Stimulated activated CD4-positive, alpha-beta T cell treated with anti-CD3 and anti-CD28 coated beads, Interleukin-2, amount 100 ng/mL, for 48 hours (primary cell): ENCODE results near the gene ZNF544.

Experiments
- DNase-seq, 2 donors: peaks; one replicate each; pipeline ENCODE4 v3.0.0-alpha.2; 2020

Gene ZNF544

DNA sequence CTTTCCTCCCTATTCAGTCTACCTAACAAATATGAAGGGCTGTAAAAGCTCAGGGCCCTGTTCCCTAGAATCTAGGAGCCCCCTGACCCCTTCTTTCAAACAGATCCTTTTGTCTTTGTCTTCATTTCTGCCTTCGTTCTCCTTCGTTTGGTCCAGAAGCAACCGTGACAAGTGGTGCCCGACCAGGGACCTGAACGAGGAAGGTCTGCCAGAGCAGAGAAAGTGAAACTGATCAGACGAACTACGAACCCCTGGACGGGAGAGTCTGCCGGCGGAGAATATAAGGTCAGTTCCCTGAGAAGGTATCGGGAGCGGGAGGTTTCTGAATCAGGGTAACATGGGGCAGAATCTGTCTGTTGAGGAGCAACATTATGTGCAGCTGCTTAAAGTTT is 77.2 kb downstream of the ZNF544 start:
- no peak for DNase-seq

DNA sequence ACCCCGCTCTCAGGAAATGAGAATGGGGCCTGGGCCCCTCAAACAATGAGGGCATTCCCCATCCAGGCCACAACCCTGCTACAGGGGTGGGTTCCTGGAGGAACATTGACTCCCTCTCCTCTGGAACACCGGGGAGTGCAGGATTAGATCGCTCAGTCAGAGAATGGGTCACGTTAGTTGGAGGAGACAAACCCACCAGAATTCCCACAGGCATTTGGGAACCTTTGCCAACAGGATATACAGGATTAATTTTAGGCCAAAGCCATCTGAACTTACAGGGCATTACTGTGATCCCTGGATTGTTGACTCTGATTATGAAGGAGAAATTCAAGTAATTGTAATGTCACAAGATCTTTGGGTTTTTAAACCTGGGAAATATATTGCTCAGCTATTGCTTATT is 79.0 kb downstream of the ZNF544 start:
- no peak for DNase-seq

DNA sequence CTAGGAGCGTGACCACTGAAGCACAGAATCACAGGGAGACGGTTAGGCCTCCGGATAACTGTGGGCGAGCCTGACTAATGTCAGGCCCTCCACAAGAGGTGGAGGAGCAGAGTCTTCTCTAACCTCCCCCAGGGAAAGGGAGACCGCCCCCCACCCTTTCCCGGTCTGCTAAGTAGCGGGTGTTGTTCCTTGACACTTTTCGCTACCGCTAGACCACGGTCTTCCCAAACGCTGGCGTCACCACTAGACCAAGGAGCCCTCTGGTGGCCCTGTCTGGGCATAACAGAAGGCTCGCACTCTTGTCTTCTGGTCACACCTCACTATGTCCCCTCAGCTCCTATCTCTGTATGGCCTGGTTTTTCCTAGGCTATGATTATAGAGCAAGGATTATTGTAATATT is 82.0 kb downstream of the ZNF544 start:
- peak in 1 of 2 donors; percentile 6 for DNase-seq

DNA sequence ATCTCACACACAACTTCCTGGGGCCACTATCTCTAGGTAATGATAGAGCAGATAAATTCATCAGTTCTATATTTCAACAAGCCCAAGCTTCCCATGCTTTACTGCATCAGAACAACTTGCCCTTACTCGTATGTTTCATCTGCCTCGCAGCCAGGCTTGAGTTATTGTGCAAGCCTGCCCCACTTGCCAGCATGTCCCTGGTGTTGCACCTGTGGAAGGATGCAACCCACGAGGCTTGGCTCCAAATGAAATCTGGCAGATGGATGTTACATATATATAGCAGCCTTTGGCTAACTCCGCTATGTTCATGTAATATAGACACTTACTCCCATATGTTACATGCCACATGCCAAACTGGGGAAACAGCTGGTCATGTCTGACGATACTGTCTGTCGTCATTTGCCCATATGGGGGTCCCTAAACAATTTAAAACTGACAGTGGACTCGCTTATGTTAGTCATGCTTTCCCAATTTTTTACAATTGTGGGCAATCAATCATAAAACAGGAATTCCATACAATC is 82.7 kb downstream of the ZNF544 start:
- DNase-seq = no peak
